Stimulated activated naive B cell treated with anti-CD40 and anti-IgM and Interleukin-4, amounts not matched to agents 10 μg/mL and 1 μg/mL and 100 μg/mL, for 72 hours (primary cell): ENCODE results near the gene ZNRF1.
"Not testable (repeated sequence)": the region's sequence is repeated elsewhere in the genome, so short reads cannot be mapped to it uniquely, and the experiment has no call there.

Source experiments
- ATAC-seq, 2 donors: fragments of 150-1000 bp; cut with Tn5 transposase; replicated peaks; 2 replicates each; pipeline ENCODE4 v1.10.0; 2021; ENCODE audit warnings: moderate library complexity in 1 of 2
- DNase-seq: peaks from one replicate; pipeline ENCODE4 v3.0.0; 2021
- H3K27ac Mint-ChIP-seq: one replicate; pipeline ENCODE4 v1.8.0; 2022; ENCODE audit warnings: mild to moderate bottlenecking, mixed read lengths
- H3K27me3 Mint-ChIP-seq, 2 donors: one replicate each; pipeline ENCODE4 v1.8.0; 2022; ENCODE audit warnings: mixed read lengths in 2 of 2
- H3K36me3 Mint-ChIP-seq, 2 donors: one replicate each; pipeline ENCODE4 v1.8.0; 2022; ENCODE audit warnings: mixed read lengths in 2 of 2, mild to moderate bottlenecking in 1 of 2
- H3K4me1 Mint-ChIP-seq, 2 donors: one replicate each; pipeline ENCODE4 v1.8.0; 2022; ENCODE audit warnings: mixed read lengths in 2 of 2, mild to moderate bottlenecking in 1 of 2
- H3K4me3 Mint-ChIP-seq, 2 donors: one replicate each; pipeline ENCODE4 v1.8.0; 2022; ENCODE audit warnings: mild to moderate bottlenecking in 2 of 2, mixed read lengths in 2 of 2, moderate library complexity in 1 of 2
- H3K9me3 Mint-ChIP-seq, 2 donors: one replicate each; pipeline ENCODE4 v1.8.0; 2022; ENCODE audit warnings: mixed read lengths in 2 of 2, mild to moderate bottlenecking in 1 of 2

ZNRF1 gene

DNA sequence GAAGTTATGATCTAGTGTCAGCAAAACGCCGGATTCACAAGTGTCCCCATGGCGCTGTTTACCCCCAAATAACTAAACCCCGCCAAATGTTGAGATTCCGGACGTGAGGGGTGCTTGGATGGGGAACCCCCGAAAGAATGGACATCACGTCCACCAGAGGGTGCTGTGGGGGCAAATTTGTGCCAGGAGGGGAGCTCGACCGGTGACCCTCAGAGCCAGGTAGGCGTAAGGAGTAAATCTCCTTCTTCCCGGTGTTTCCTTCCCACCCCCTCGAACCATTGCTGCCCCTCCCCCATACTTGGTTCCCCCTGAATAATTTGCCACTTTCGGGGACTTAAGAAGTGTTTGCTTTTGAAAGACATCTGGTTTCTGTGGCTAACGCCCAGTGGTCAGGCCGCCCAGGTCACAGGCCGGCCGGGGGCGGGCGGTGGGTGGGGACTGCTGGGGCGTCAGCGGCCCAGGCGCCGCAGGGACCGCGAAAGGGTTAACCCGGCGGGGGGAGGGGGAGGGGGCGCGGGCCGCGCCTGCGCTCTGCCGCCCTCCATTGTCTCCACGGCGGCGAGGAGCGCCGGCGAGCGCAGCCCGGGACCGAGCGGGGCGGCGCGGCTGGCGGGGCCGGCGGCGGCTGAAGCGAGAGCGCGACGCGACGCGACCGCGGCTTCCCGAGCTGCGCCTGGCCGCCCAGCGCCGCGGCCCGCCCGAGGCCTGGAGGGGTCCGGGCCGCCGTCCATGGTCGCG lies at the start of gene ZNRF1:
Gene ZNRF1 (plus strand): TSS at position 544 of the 738 bp plus-strand sequence. CDS start 648 bp downstream, outside the sequence.
- peak; percentile 80 to 83 for ATAC-seq
- Mint-ChIP-seq H3K4me1 (peaks cover 22 to 28% of the 10 kb centered on the region in 2 donors), H3K9me3 (peaks cover 0 to 2% of the 10 kb centered on the region in 2 donors), H3K27ac (peak within 1 kb of the TSS; percentile 79), H3K27me3 (peaks cover 53 to 64% of the 10 kb centered on the region in 2 donors), H3K4me3 (peak within 1 kb of the TSS; percentile 79 to 85), H3K36me3 (no peaks in the 10 kb centered on the region)
- peak; percentile 66 for DNase-seq

GRCh38 chr16:74949309-74949708 lies 49.5 kb upstream of the ZNRF1 start:
- Mint-ChIP-seq H3K4me3 (no peak overlapping the region), H3K9me3 (no peaks in the 10 kb centered on the region), H3K36me3 (peaks cover 50 to 63% of the 10 kb centered on the region in 2 donors), H3K4me1 (peaks cover 0 to 2% of the 10 kb centered on the region in 2 donors), H3K27ac (no peak overlapping the region), H3K27me3 (no peaks in the 10 kb centered on the region)
- no peak for DNase-seq
- no peak for ATAC-seq

GRCh38 chr16:74950511-74950910 lies 48.3 kb upstream of the ZNRF1 start:
- DNase-seq: no peak
- ATAC-seq: no peak
- no peaks in the 10 kb centered on the region for H3K9me3 Mint-ChIP-seq
- no peak overlapping the region for H3K27ac Mint-ChIP-seq
- H3K4me3 Mint-ChIP-seq: no peak overlapping the region
- H3K4me1 Mint-ChIP-seq: peaks cover 0 to 2% of the 10 kb centered on the region in 2 donors
- no peaks in the 10 kb centered on the region for H3K27me3 Mint-ChIP-seq
- peaks cover 51 to 65% of the 10 kb centered on the region in 2 donors for H3K36me3 Mint-ChIP-seq

DNA sequence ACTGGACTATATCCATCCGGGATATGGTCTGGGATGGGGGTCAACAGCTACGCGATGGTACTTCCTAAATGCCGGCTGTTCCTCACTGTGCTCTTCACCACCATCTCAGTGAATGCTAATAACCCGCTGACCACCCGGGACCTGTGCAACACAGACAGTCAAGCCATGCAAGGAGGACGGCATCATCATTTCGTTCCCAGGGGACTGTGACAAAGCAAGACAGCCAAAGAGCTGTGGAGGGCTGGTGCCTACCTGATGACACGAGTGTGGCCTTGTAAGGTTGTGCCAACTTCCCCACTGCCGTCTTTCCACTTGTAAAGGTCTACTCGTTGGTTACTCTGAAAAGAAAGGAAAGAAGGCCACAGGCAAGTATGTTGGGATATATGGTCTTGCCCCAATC lies 47.6 kb upstream of the ZNRF1 start:
- ATAC-seq: no peak
- H3K36me3 Mint-ChIP-seq: peaks cover 51 to 66% of the 10 kb centered on the region in 2 donors
- DNase-seq: no peak
- H3K4me1 Mint-ChIP-seq: peaks cover 0 to 2% of the 10 kb centered on the region in 2 donors
- H3K27me3 Mint-ChIP-seq: no peaks in the 10 kb centered on the region
- no peak overlapping the region for H3K4me3 Mint-ChIP-seq
- no peak overlapping the region for H3K27ac Mint-ChIP-seq
- H3K9me3 Mint-ChIP-seq: no peaks in the 10 kb centered on the region

DNA sequence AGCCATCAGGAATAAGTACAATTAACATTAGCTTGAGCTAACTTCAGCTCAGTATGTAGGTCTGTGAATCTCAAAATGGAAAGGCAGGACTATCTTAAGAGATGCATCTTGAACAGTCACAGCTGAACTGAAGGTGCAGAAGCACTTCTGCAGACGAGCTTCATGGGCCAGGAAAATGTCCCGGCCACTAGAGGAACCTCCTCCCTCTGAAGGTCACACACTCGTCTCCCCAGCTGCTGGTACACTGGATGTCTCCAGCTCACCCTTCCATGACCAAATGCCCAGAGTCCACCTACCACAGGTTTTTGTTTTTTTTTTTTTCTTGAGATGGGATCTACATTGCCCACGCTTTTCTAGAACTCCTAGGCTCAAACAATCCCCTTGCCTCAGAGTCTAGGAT lies 47.1 kb upstream of the ZNRF1 start:
- no peak for DNase-seq
- H3K4me3 Mint-ChIP-seq: no peak overlapping the region
- no peaks in the 10 kb centered on the region for H3K27me3 Mint-ChIP-seq
- peaks cover 53 to 67% of the 10 kb centered on the region in 2 donors for H3K36me3 Mint-ChIP-seq
- no peak overlapping the region for H3K27ac Mint-ChIP-seq
- no peak for ATAC-seq
- peaks cover 0 to 2% of the 10 kb centered on the region in 2 donors for H3K4me1 Mint-ChIP-seq
- no peaks in the 10 kb centered on the region for H3K9me3 Mint-ChIP-seq

GRCh38 chr16:74954763-74955162 lies 44.1 kb upstream of the ZNRF1 start:
- Mint-ChIP-seq H3K4me3 (no peak overlapping the region), H3K9me3 (no peaks in the 10 kb centered on the region), H3K27ac (no peak overlapping the region), H3K4me1 (peaks cover 0 to 2% of the 10 kb centered on the region in 2 donors), H3K36me3 (peaks cover 44 to 63% of the 10 kb centered on the region in 2 donors), H3K27me3 (no peaks in the 10 kb centered on the region)
- DNase-seq (no peak), ATAC-seq (no peak)

GRCh38 chr16:74973304-74973703 lies 25.5 kb upstream of the ZNRF1 start:
- Mint-ChIP-seq H3K4me1 (peaks cover 7% of the 10 kb centered on the region in 2 donors), H3K27me3 (no peaks in the 10 kb centered on the region), H3K4me3 (no peak overlapping the region), H3K36me3 (peaks cover 6 to 27% of the 10 kb centered on the region in 2 donors), H3K9me3 (no peaks in the 10 kb centered on the region), H3K27ac (no peak overlapping the region)
- ATAC-seq (no peak), DNase-seq (no peak)

GRCh38 chr16:74975591-74975990 lies 23.2 kb upstream of the ZNRF1 start:
- ATAC-seq: no peak
- no peak overlapping the region for H3K27ac Mint-ChIP-seq
- no peak overlapping the region for H3K4me3 Mint-ChIP-seq
- H3K4me1 Mint-ChIP-seq: no peaks in the 10 kb centered on the region
- no peak for DNase-seq
- no peaks in the 10 kb centered on the region for H3K27me3 Mint-ChIP-seq
- no peaks in the 10 kb centered on the region for H3K9me3 Mint-ChIP-seq
- H3K36me3 Mint-ChIP-seq: peaks cover 9 to 27% of the 10 kb centered on the region in 2 donors

- ATAC-seq (no peak), DNase-seq (no peak)
- peaks cover 4 to 9% of the 10 kb centered on the region in 2 donors for H3K4me1 Mint-ChIP-seq
- H3K4me3 Mint-ChIP-seq: no peak overlapping the region
- no peaks in the 10 kb centered on the region for H3K9me3 Mint-ChIP-seq
- H3K36me3 Mint-ChIP-seq: peaks cover 5 to 14% of the 10 kb centered on the region in 2 donors
- no peaks in the 10 kb centered on the region for H3K27me3 Mint-ChIP-seq
- no peak overlapping the region for H3K27ac Mint-ChIP-seq
Observed at GRCh38 chr16:74982256-74982655, 16.6 kb upstream of the ZNRF1 start.

DNA sequence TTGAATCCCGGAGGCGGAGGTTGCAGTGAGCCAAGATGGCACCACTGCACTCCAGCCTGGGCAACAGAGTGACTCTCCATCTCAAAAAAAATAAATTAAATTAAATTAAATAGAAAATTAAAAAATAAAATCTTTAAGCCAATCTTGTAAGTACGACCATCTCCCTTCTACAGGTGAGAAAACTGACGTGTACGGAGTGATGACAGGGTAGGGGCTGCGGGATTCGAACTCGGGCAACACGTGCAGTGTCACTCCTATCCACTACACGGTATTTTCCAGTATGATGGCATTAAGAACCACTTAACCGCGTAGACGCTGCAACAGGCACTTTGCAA lies 14.7 kb upstream of the ZNRF1 start:
- DNase-seq (no peak), ATAC-seq (no peak)
- no peaks in the 10 kb centered on the region for H3K36me3 Mint-ChIP-seq
- H3K9me3 Mint-ChIP-seq: no peaks in the 10 kb centered on the region
- H3K4me1 Mint-ChIP-seq: peaks cover 4 to 9% of the 10 kb centered on the region in 2 donors
- no peaks in the 10 kb centered on the region for H3K27me3 Mint-ChIP-seq
- H3K4me3 Mint-ChIP-seq: peak overlapping the region; percentile 91 to 92
- H3K27ac Mint-ChIP-seq: peak overlapping the region; percentile 96

GRCh38 chr16:74984529-74985296 lies 14.1 kb upstream of the ZNRF1 start, which contains the start of gene WDR59:
Gene WDR59 (minus strand): TSS chr16:74985123. CDS start chr16:74985017, 106 bp downstream.
- H3K9me3 Mint-ChIP-seq: no peaks in the 10 kb centered on the region
- ATAC-seq (peak; percentile 99 to 100), DNase-seq (peak; percentile 98)
- peak within 1 kb of the TSS; percentile 91 to 92 for H3K4me3 Mint-ChIP-seq
- no peaks in the 10 kb centered on the region for H3K36me3 Mint-ChIP-seq
- H3K27me3 Mint-ChIP-seq: no peaks in the 10 kb centered on the region
- peak within 1 kb of the TSS; percentile 96 for H3K27ac Mint-ChIP-seq
- peaks cover 4 to 9% of the 10 kb centered on the region in 2 donors for H3K4me1 Mint-ChIP-seq

GRCh38 chr16:74987027-74987681 lies 11.7 kb upstream of the ZNRF1 start:
- Mint-ChIP-seq H3K27me3 (peaks cover 0 to 4% of the 10 kb centered on the region in 2 donors), H3K27ac (no peak overlapping the region), H3K4me3 (no peak overlapping the region), H3K36me3 (no peaks in the 10 kb centered on the region), H3K4me1 (peaks cover 4 to 9% of the 10 kb centered on the region in 2 donors), H3K9me3 (no peaks in the 10 kb centered on the region)
- ATAC-seq (no peak), DNase-seq (no peak)

DNA sequence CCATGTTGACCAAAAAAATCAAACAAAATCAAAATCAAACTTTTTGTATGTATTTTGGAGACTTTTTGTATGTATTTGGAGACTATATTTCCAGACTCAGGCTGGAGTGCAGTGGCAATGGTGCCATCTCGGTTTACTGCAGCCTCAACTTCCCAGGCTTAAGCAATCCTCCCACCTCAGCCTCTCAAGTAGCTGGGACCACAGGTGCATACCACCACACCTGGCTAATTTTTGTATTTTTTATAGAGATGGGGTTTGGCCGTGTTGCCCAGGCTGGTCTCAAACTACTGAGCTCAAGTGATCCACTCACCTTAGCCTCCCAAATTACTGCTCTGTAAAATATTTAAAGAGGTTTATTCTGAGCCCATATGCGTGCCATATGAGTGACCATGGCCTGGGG lies 9.0 kb upstream of the ZNRF1 start:
- H3K36me3 Mint-ChIP-seq, DNase-seq, H3K27ac Mint-ChIP-seq, H3K9me3 Mint-ChIP-seq, H3K4me1 Mint-ChIP-seq, H3K4me3 Mint-ChIP-seq, ATAC-seq: not testable (repeated sequence)
- H3K27me3 Mint-ChIP-seq: peaks cover 15 to 21% of the 10 kb centered on the region in 2 donors

DNA sequence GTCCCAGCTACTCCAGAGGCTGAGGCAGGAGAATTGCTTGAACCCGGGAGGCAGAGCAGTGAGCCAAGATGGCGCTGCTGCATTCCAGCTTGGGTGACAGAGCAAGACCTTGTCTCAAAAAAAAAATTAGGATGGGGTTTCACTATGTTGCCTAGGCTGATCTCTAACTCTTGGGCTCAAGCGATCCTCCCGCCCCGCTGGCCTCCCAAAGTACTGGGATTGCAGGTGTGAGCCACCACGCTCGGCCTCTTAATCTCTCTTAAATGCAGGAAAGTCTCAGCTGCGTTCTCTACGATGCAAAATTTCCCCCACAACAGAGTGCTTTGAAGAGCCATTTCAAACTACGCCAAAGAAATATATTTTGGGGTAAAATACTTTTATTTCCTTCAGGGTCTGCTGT lies 8.0 kb upstream of the ZNRF1 start:
- Mint-ChIP-seq H3K4me1 (no peaks in the 10 kb centered on the region), H3K9me3 (no peaks in the 10 kb centered on the region), H3K27ac (no peak overlapping the region), H3K4me3 (no peak overlapping the region), H3K36me3 (no peaks in the 10 kb centered on the region), H3K27me3 (peaks cover 17 to 23% of the 10 kb centered on the region in 2 donors)
- DNase-seq: no peak
- ATAC-seq: no peak
